ENCODE results near the gene PRDX2. TPM values are rescaled to one million over a fixed set of nuclear protein-coding genes. Genes with fewer than 3 reads are reported as not detected.

PRDX2 gene
- total and polyA plus RNA-seq, 2 donors (not counting 3 experiments of a cell fraction or from before 2014, with no cell fraction given) = 247 to 492 TPM

- Histone ChIP-seq H3K4me1 (ENCODE audit: control insufficient read depth, extremely low read depth, insufficient read depth, low read length) (peaks cover 35% of the 10 kb centered on the region), H3K9ac (replicated peaks; ENCODE audit: extremely low read depth, insufficient read depth, low read length) (no peak overlapping the region), H3K4me3 (replicated peaks in 1 of 3; ENCODE audit: insufficient read depth in 1 of 3, low read depth in 1 of 3, low read length in 3 of 3) (no peak overlapping the region), H3K4me2 (ENCODE audit: insufficient read depth, low read length) (no peak overlapping the region), H3K27ac (ENCODE audit: insufficient read depth, low read depth, low read length) (no peak overlapping the region), H3K36me3 (ENCODE audit: control insufficient read depth in 2 of 2, extremely low read depth in 1 of 2, insufficient read depth in 2 of 2, low read length in 2 of 2) (no peaks in the 10 kb centered on the region), H3K9me1 (replicated peaks; ENCODE audit: control insufficient read depth, extremely low read depth, insufficient read depth, low read length) (no peaks in the 10 kb centered on the region), H2AFZ (ENCODE audit: low read depth, low read length) (peak overlapping the region; percentile 7), H3K9me3 (replicated peaks; ENCODE audit: control insufficient read depth, insufficient read depth, low read length) (no peaks in the 10 kb centered on the region), H3K27me3 (ENCODE audit: control insufficient read depth in 2 of 2, insufficient read depth in 2 of 2, low read length in 2 of 2) (no peaks in the 10 kb centered on the region), H3K79me2 (ENCODE audit: control insufficient read depth, insufficient read depth, low read length) (no peaks in the 10 kb centered on the region), H4K20me1 (replicated peaks; ENCODE audit: control insufficient read depth, extremely low read depth, insufficient read depth, low read length) (no peaks in the 10 kb centered on the region)
- ChIA-PET CTCF (interaction anchor here (1.1 to 4.7 kb wide), 3 partner anchors 8 to 20 kb away, joined by 3 to 48 read pairs (median 7); no protein-coding TSS in a partner anchor), POLR2A (no interaction called here)
- dilution Hi-C loops (cut with MboI; ENCODE audit: extremely low pct_ligation_motif_present, low sequenced_read_pairs) = no loop called here
- no peak for DNase-seq (ENCODE audit: low read depth, low spot score)
- no TSS peak for BruUV-seq (replicated peaks)
- TF ChIP-seq JUN (IDR thresholded peaks at IDR 0.05; ENCODE audit: borderline replicate concordance, insufficient read depth, insufficient read length, low read depth) (no peak), POLR2A (IDR thresholded peaks at IDR 0.05; ENCODE audit: low read depth, low read length) (no peak), EZH2 (IDR thresholded peaks at IDR 0.05; ENCODE audit: borderline replicate concordance, low read depth, low read length, severe bottlenecking) (no peak), MYC (IDR thresholded peaks at IDR 0.05; ENCODE audit: low read depth, low read length) (no peak), POLR2AphosphoS5 (IDR thresholded peaks at IDR 0.05; ENCODE audit: insufficient read depth, low read depth, low read length) (no peak), GATA2 (IDR thresholded peaks at IDR 0.05; ENCODE audit: insufficient read depth, insufficient read length, low read depth, low read length) (no peak), FOS (IDR thresholded peaks at IDR 0.05; ENCODE audit: borderline replicate concordance, insufficient read depth, low read length) (no peak)
- TF ChIP-seq, protein P1, sequence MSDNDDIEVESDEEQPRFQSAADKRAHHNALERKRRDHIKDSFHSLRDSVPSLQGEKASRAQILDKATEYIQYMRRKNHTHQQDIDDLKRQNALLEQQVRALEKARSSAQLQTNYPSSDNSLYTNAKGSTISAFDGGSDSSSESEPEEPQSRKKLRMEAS (IDR thresholded peaks at IDR 0.05; ENCODE audit: insufficient read depth, insufficient read length) = no peak
- TF ChIP-seq, protein P2, sequence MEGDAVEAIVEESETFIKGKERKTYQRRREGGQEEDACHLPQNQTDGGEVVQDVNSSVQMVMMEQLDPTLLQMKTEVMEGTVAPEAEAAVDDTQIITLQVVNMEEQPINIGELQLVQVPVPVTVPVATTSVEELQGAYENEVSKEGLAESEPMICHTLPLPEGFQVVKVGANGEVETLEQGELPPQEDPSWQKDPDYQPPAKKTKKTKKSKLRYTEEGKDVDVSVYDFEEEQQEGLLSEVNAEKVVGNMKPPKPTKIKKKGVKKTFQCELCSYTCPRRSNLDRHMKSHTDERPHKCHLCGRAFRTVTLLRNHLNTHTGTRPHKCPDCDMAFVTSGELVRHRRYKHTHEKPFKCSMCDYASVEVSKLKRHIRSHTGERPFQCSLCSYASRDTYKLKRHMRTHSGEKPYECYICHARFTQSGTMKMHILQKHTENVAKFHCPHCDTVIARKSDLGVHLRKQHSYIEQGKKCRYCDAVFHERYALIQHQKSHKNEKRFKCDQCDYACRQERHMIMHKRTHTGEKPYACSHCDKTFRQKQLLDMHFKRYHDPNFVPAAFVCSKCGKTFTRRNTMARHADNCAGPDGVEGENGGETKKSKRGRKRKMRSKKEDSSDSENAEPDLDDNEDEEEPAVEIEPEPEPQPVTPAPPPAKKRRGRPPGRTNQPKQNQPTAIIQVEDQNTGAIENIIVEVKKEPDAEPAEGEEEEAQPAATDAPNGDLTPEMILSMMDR (IDR thresholded peaks at IDR 0.05; ENCODE audit: extremely low read depth in 1 of 2, insufficient read depth in 1 of 2, low read depth in 1 of 2, low read length in 2 of 2) = no peak
- FAIRE-seq = no peak
- intact Hi-C loops (cut with micrococcal nuclease) = loop anchor here (10.0 kb wide), 1 partner anchor 148 kb away; the partner anchor contains the start of genes CALR and FARSA
Observed at GRCh38 chr19:12786141-12786870, 15.3 kb downstream of the PRDX2 start.

All from endothelial cell of umbilical vein (primary cell).